Activated B cell treated with CpG ODN at 0.5 μM for 24 hours (primary cell): ENCODE results near the gene TMX4. TPM values are rescaled to one million over a fixed set of nuclear protein-coding genes. Genes with fewer than 3 reads are reported as not detected.

Experiments used
- ATAC-seq: fragments of 200-7000 bp; cut with Tn5 transposase; one replicate; pipeline ENCODE4 v1.10.0; 2021; ENCODE audit warnings: low read depth, mild to moderate bottlenecking, moderate library complexity
- CTCF ChIA-PET: fragments of 350-600 bp; sonication (Branson Sonifier 250); formaldehyde crosslinking; loops from one replicate; lab custom pipeline; 2021; ENCODE audit warnings: antibody characterized with exemption; lab: Charles Lee
- POLR2A ChIA-PET: fragments of 350-600 bp; sonication (Branson Sonifier 250); formaldehyde crosslinking; loops from one replicate; lab custom pipeline; 2021; ENCODE audit warnings: antibody characterized with exemption; lab: Charles Lee
- DNase-seq: peaks from one replicate; pipeline ENCODE4 v3.0.0; 2022
- H3K27ac Mint-ChIP-seq: one replicate; pipeline ENCODE4 v1.8.0; 2020; ENCODE audit warnings: mixed read lengths
- H3K27me3 Mint-ChIP-seq: one replicate; pipeline ENCODE4 v1.8.0; 2021; ENCODE audit warnings: mixed read lengths
- H3K36me3 Mint-ChIP-seq: one replicate; pipeline ENCODE4 v1.8.0; 2021; ENCODE audit warnings: low read depth, mixed read lengths
- H3K4me1 Mint-ChIP-seq: one replicate; pipeline ENCODE4 v1.8.0; 2021; ENCODE audit warnings: mixed read lengths
- H3K4me3 Mint-ChIP-seq: one replicate; pipeline ENCODE4 v1.8.0; 2020; ENCODE audit warnings: mild to moderate bottlenecking, mixed read lengths
- H3K9me3 Mint-ChIP-seq: one replicate; pipeline ENCODE4 v1.8.0; 2020; ENCODE audit warnings: mixed read lengths
- CTCF ChIP-seq: fragments of 200-600 bp; IDR thresholded peaks from one replicate; pipeline ENCODE4 v1.8.0; 2022; ENCODE audit warnings: antibody characterized with exemption, mild to moderate bottlenecking
- intact Hi-C: fragments of 100-400 bp; cut with micrococcal nuclease; formaldehyde crosslinking; loops from one replicate; pipeline ENCODE4 v1.15.1; 2024
- total RNA-seq: library from RNA; stranded (reverse); gene quantifications from 2 replicates; pipeline ENCODE4 v1.2.3, GENCODE V29; 2022

Gene TMX4
- total RNA-seq, 1 donor from 2014 or later: 24.8 TPM

- DNase-seq: no peak
- H3K36me3 Mint-ChIP-seq: peaks cover 59% of the 10 kb centered on the region
- ChIA-PET POLR2A (no interaction called here), CTCF (interaction anchor here (0.6 kb wide), 1 partner anchor 17 kb away, joined by 3 read pairs; no protein-coding TSS in a partner anchor)
- H3K27ac Mint-ChIP-seq: no peak overlapping the region
- H3K4me1 Mint-ChIP-seq: no peaks in the 10 kb centered on the region
- intact Hi-C loops: no loop called here
- no peak for TF ChIP-seq CTCF
- ATAC-seq: no peak
- H3K27me3 Mint-ChIP-seq: no peaks in the 10 kb centered on the region
- H3K4me3 Mint-ChIP-seq: no peak overlapping the region
- peaks cover 9% of the 10 kb centered on the region for H3K9me3 Mint-ChIP-seq
These were observed 30.2 kb downstream of the TMX4 start for GRCh38 chr20:7989379-7989778.

- Mint-ChIP-seq H3K27ac (no peak overlapping the region), H3K4me3 (no peak overlapping the region), H3K36me3 (peaks cover 65% of the 10 kb centered on the region), H3K4me1 (no peaks in the 10 kb centered on the region), H3K9me3 (no peaks in the 10 kb centered on the region), H3K27me3 (no peaks in the 10 kb centered on the region)
- ATAC-seq (no peak), DNase-seq (no peak)
- ChIA-PET CTCF (no interaction called here), POLR2A (no interaction called here)
- intact Hi-C loops: no loop called here
- TF ChIP-seq CTCF: no peak
These were observed 33.6 kb downstream of the TMX4 start for GRCh38 chr20:7985916-7986315.

- no peak for TF ChIP-seq CTCF
- intact Hi-C loops: no loop called here
- H3K36me3 Mint-ChIP-seq: peaks cover 69% of the 10 kb centered on the region
- ATAC-seq (no peak), DNase-seq (no peak)
- no peaks in the 10 kb centered on the region for H3K9me3 Mint-ChIP-seq
- POLR2A ChIA-PET: no interaction called here
- CTCF ChIA-PET: no interaction called here
- H3K4me3 Mint-ChIP-seq: no peak overlapping the region
- no peaks in the 10 kb centered on the region for H3K4me1 Mint-ChIP-seq
- no peaks in the 10 kb centered on the region for H3K27me3 Mint-ChIP-seq
- no peak overlapping the region for H3K27ac Mint-ChIP-seq
These were observed 35.4 kb downstream of the TMX4 start for GRCh38 chr20:7984192-7984591.

- H3K27me3 Mint-ChIP-seq: no peaks in the 10 kb centered on the region
- H3K9me3 Mint-ChIP-seq: no peaks in the 10 kb centered on the region
- ChIA-PET POLR2A (no interaction called here), CTCF (interaction anchor here (1.7 to 2.4 kb wide), 2 partner anchors 740 to 741 kb away, joined by 9 to 12 read pairs; no protein-coding TSS in a partner anchor)
- H3K4me1 Mint-ChIP-seq: no peaks in the 10 kb centered on the region
- DNase-seq (no peak), ATAC-seq (no peak)
- no peak overlapping the region for H3K4me3 Mint-ChIP-seq
- no peak overlapping the region for H3K27ac Mint-ChIP-seq
- intact Hi-C loops: loop anchor here (2.0 kb wide), 1 partner anchor 37 kb away; the partner anchor contains the start of gene TMX4
- TF ChIP-seq CTCF: no peak
- peaks cover 64% of the 10 kb centered on the region for H3K36me3 Mint-ChIP-seq
These were observed 38.2 kb downstream of the TMX4 start for GRCh38 chr20:7981374-7981773.

- no peaks in the 10 kb centered on the region for H3K4me1 Mint-ChIP-seq
- intact Hi-C loops: loop anchor here (1.0 to 2.0 kb wide), 2 partner anchors 38 to 741 kb away; partner anchors contain the start of gene TMX4
- H3K4me3 Mint-ChIP-seq: no peak overlapping the region
- peaks cover 59% of the 10 kb centered on the region for H3K36me3 Mint-ChIP-seq
- DNase-seq (no peak), ATAC-seq (no peak)
- no peak for TF ChIP-seq CTCF
- H3K27me3 Mint-ChIP-seq: no peaks in the 10 kb centered on the region
- POLR2A ChIA-PET: no interaction called here
- CTCF ChIA-PET: interaction anchor here (1.7 kb wide), 1 partner anchor 742 kb away, joined by 12 read pairs; no protein-coding TSS in a partner anchor
- no peak overlapping the region for H3K27ac Mint-ChIP-seq
- H3K9me3 Mint-ChIP-seq: no peaks in the 10 kb centered on the region
These were observed 39.1 kb downstream of the TMX4 start for GRCh38 chr20:7980332-7981046.
